Mucosa of gallbladder (tissue), 1 donor: ENCODE data around the gene ZNF37A. TPM values are rescaled to one million over a fixed set of nuclear protein-coding genes. Genes with fewer than 3 reads are reported as not detected.
A peak's percentile ranks its signal among the peaks of the same experiment; 100 is the strongest.
"Not testable (repeated sequence)": the region's sequence is repeated elsewhere in the genome, so short reads cannot be mapped to it uniquely, and the experiment has no call there.

Source experiments
- DNase-seq: peaks from one replicate; pipeline ENCODE4 v3.0.0-alpha.2; 2020; ENCODE audit warnings: low spot score
- total RNA-seq: library from RNA; stranded (reverse); gene quantifications from one replicate; pipeline ENCODE4 v1.2.1, GENCODE V29; 2021
- donor health status: DM: no; HTN: no; CAD: no.

The ZNF37A gene
- 19.5 TPM for total RNA-seq

DNA sequence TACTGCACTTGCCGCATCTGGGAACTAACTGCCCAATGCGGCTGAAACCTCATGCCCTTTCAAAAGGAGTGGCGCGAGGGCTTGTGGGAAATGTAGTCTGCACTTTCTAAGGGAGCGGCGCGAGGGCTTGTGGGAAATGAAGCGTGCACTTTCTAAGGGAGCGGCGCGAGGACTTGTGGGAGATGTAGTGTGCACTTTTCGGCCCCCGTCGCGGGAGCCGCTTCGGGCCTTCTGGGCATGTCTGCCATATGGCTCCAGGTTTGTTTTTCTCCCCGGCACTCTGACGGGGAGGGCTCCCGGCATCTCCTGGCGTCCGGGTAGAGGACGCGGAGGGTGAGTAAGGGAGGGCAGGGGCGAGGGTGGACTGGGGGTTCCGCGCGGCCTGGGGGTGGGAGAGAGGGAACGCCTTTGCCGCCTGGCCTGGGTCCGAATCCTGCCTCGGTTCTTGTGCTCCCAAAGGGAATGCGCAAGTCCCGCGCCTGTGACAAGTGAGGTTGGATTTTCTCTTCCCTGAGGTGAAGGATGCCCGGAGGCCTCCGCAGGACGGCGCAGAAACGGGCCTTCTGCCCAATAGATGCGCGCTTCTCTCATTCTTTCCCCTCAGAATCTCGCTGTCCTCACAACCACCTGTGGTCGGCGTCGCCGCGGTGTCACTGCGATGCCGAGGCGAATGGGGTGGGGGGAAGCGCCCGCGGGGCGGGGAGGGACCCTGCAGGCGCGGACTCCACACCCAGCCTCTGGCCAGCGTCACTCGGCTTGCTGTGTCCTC, at the start of gene ZNF37A:
TSS of gene ZNF37A (plus strand) at position 180 of the 769 bp plus-strand sequence. CDS start 2,281 bp downstream, outside the sequence.
- peak; percentile 93 for DNase-seq

GRCh38 chr10:38045129-38045528, 49.0 kb upstream of the ZNF37A start:
- DNase-seq = no peak

DNA sequence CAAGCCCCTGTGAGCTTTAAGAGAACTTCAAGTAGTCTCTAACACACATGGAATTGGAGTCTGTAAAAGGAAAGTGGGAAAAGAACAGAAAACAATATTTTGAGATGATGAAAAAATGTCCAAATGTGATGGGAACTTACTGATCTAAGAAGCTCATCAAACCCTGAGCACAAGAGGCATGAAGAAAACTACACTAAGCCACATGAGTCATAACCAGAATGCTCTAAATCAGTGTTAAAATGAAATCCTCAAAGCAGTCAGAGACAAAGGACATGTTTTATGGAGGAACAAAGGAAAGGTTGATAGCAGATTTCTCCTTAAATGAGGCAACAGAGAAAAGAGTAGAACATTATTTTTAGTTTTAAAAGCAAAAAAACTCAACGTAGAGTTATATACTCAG, 46.5 kb upstream of the ZNF37A start:
- no peak for DNase-seq

GRCh38 chr10:38050212-38050611, 43.9 kb upstream of the ZNF37A start:
- DNase-seq = no peak

GRCh38 chr10:38054361-38054797, 39.8 kb upstream of the ZNF37A start:
- DNase-seq = no peak

GRCh38 chr10:38055274-38055894, 38.8 kb upstream of the ZNF37A start:
- DNase-seq = not testable (repeated sequence)

DNA sequence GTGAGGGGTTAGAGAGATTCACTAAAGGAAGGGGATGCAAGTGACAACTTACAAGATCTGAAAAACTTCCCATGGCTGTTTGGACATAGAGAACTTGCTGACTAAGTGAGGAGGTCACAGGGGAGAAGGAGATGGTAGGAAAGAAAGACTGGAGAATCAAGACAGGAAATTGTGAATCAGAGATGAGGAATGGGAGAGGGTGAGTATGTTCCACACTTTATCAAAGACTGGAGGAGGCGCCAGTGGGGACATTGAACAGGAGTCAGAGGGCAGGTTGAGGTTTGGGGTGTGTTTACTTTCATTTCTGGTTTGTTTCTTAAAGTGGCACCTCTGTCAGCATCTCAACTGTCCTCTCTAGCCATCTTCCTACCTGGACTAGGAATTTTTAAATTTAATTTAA, 24.5 kb upstream of the ZNF37A start:
- DNase-seq = not testable (repeated sequence)

DNA sequence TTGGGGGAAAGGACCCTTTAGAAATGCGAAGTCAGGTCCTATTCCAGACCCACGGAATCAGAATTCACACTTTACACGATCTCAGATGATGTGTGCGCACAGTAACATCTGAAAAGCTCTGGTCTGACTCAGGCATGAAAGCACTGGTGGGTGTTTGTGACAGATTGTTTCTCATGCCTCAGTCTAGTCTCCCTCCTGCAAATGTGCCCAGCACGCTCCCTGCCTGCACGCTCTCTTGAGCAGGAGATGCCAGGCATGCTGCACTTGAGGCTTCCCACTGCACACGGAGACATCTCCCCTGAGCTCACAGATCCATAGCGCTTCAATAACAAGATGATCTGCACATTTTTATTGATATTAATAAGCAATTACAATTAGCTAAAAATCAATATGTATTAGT, 23.6 kb upstream of the ZNF37A start:
- DNase-seq = no peak

DNA sequence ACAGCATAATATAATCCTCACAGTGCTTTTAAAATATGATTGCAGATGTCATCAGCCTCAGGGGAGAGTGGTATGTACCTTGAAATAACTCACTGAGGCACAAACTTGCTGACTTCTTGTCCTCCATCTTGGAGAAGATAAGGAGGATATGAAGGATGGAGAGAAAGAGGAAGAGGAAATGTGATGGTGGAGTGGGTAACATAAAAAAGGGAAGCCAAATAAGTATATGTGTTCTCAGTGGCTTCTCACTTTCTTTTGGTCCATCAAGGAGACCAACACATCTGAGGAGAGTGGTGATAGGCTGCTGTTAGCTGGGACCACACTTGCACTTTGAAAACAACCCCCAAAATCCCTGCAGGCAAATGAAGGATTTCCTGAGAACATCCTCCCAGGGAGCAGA, 21.6 kb upstream of the ZNF37A start:
- no peak for DNase-seq

GRCh38 chr10:38076687-38077086, 17.4 kb upstream of the ZNF37A start:
- no peak for DNase-seq

DNA sequence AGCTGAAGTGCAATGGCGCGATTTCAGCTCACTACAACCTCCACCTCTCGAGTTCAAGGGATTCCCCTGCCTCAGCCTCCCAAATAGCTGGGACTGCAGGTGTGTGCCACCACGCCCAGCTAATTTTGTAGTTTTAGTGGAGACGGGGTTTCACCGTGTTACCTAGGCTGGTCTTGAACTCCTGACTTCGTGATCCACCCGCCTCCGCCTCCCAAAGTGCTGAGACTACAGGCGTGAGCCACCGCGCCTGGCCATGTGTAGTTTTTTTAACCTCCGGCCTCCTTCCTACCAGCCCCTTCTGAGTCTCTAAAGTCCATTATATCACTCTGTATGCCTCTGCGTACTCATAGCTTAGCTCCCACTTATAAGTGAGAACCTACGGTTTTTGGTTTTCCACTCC, 819 bp upstream of the ZNF37A start:
- DNase-seq = not testable (repeated sequence)

DNA sequence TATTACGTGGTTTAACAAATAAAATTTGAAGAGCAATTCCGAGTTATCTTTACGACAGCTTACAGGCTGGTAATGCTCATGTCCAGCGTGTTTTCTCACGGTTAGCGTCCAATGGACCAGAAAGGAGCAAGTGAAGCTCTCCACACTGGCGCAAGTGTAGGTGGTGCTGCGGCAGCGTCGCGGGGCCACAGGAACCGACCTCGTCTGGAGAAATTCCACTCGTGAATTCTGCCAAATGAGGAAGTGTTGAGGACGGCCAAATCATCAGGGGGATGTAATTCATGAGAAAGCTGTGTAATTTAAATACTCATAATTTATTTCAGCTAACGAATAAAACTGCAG, 350 bp upstream of the ZNF37A start:
- DNase-seq = no peak

GRCh38 chr10:38094927-38095574, 914 bp downstream of the ZNF37A start:
- no peak for DNase-seq

GRCh38 chr10:38102880-38103279, 8.7 kb downstream of the ZNF37A start:
- no peak for DNase-seq

- DNase-seq = no peak
These were observed 9.6 kb downstream of the ZNF37A start for GRCh38 chr10:38103756-38104155.

DNA sequence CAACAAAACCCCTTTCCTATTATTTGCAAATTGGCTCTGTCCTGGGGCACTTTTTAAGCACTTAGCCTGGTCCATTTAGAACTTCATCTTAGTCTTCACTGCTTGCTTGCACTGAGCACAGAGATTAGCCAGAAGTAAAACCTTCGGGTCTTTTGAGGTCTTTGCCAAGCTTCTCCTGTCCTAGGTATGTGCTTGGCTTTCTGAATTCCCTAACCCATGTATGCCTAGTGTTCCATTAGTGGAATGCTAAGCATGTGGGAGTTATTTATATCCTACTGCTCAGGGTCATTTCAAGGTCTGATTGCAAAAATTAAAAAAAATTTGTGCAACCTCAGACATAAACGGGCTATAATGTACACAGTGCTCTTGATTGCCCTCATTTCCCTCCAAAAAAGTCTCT, 18.0 kb downstream of the ZNF37A start:
- DNase-seq = no peak

- DNase-seq = no peak
These were observed 24.1 kb downstream of the ZNF37A start for GRCh38 chr10:38118072-38118807.

DNA sequence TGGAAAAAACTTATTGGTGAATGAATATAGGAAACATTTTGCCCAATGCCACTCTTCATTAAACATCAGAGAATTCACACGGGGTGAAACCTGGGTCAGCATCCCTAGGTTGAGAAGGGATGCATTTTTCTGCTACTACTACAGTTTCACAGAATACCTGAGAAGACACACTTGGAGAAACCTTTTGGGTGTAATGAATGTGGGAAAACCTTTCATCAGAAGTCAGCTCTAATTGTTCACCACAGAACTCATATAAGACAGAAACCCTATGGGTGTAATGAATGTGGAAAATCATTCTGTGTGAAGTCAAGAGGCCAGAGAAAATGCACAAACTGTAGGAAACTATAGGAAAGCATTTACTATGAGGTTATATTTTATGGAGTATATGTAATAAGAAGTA, 24.9 kb downstream of the ZNF37A start:
- no peak for DNase-seq

- DNase-seq = no peak
These were observed 33.7 kb downstream of the ZNF37A start for GRCh38 chr10:38127812-38128211.

- no peak for DNase-seq
These were observed 49.5 kb downstream of the ZNF37A start for GRCh38 chr10:38143587-38143986.

- DNase-seq = no peak
These were observed 52.6 kb downstream of the ZNF37A start for GRCh38 chr10:38146579-38147333.

- no peak for DNase-seq
These were observed 53.5 kb downstream of the ZNF37A start for GRCh38 chr10:38147686-38148085.
